T-helper 1 cell treated with Interleukin-12 subunit alpha and Interleukin-12 subunit beta and Interleukin-4 antibody, amounts not matched to agents 30 ng/mL and 1 ng/mL, for 36 hours (primary cell): ENCODE results near the gene CARD6. TPM values are rescaled to one million over a fixed set of nuclear protein-coding genes. Genes with fewer than 3 reads are reported as not detected.

Experiments
- total RNA-seq: library from RNA; stranded (reverse); gene quantifications from 2 replicates; pipeline ENCODE4 v1.2.3, GENCODE V29; 2022

The CARD6 gene
- total RNA-seq, 1 donor from 2014 or later: 6.3 TPM

Other genes with a start within 250 kb of the CARD6 start
- 85.1 and 85.7 TPM in 2 replicates for gene PTGER4, start 161.5 kb upstream of the CARD6 start, total RNA-seq
- 16.5 and 17.6 TPM in 2 replicates for gene TTC33, start 85.4 kb upstream of the CARD6 start, total RNA-seq
- 71.4 and 78.7 TPM in 2 replicates for gene PRKAA1, start 43.0 kb upstream of the CARD6 start, total RNA-seq
- gene RPL37, start 6.1 kb upstream of the CARD6 start, total RNA-seq: 1,320 and 1,323 TPM in 2 replicates
- not detected in 2 replicates for gene C7, start 68.1 kb downstream of the CARD6 start, total RNA-seq
- gene MROH2B, start 230.0 kb downstream of the CARD6 start, total RNA-seq: not detected in 2 replicates